Midbrain (tissue), 1 donor: ENCODE data around the gene SSTR1.

Experiments
- DNase-seq: peaks from one replicate; lab custom pipeline; 2025; lab: John Stamatoyannopoulos, UW

The SSTR1 gene

GRCh38 chr14:38238878-38239277, 31.2 kb downstream of the SSTR1 start:
- DNase-seq = no peak

DNA sequence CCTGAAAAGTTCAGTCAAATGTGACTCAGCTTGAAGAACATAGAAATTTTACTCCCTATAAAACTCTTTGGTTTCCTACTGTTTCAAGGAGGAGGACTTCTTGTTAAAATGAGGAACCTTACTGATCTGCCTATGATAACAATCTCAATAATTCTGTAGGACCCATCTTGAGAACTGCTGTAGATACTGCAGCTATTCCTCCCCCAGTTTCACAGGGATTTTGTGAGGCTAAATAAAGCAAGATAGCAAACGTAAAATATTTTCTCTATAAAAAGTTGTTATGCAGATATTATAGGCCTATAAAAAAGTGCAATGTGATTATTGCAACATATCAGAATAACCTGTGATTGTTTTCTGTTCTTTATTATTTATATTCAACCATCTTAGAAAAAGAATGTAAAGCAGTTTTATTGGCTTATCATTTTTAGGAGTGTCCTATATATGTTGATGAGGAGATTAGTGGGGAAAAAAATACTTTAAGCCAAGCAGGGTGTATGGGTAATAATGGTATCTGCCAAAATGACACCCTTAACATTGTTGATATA, 36.1 kb downstream of the SSTR1 start:
- DNase-seq = no peak

DNA sequence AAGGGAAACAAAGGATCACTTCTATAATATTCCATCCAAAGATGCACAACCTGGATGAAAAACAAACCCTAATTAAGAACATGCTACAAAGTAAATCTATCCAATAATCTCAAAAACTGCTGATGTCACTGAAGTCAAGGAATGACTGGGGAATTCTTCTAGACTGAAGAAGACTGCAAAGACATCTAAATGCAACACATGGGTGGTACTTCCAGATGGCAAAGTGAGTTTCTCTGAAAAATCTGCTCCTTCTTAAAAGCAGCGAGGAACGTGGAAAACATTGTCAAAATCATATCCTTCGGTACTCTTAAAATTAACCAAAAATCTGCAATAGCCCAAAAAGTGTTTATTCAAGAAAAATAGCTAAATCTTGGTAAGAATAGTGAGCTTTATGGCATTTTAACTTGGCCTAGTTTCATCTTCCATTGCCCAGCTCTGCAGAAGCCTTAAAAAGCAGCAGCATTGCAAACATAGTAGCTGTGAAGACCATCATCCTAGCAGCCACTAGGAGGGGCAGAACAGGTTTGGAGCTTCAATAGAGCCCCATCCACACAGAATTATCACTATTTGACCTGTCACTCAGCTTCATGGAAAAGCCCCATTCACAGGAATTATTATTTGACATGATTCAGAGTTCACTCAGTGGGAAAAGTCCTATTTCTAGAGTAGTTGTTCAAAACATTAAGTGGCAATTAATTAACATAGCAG, 40.8 kb downstream of the SSTR1 start:
- DNase-seq = no peak

DNA sequence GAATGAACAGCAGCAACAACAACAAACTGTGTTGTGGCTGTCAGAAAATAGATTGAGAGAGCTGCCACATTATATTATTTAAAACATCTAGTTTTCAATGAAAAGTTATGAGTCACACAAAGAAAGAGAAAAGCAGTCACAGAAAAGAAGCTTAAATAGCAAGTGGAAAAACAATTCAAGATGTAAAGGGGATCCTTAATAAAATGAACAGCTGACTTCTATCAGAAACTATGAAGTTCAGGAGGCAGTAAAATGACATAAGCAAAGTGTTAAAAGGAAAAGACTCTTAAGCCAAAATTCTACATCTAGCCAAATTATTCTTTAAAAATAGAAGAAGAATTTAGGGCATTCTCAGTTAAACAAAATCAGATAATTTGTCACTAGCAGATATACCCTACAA, 42.6 kb downstream of the SSTR1 start:
- no peak for DNase-seq

DNA sequence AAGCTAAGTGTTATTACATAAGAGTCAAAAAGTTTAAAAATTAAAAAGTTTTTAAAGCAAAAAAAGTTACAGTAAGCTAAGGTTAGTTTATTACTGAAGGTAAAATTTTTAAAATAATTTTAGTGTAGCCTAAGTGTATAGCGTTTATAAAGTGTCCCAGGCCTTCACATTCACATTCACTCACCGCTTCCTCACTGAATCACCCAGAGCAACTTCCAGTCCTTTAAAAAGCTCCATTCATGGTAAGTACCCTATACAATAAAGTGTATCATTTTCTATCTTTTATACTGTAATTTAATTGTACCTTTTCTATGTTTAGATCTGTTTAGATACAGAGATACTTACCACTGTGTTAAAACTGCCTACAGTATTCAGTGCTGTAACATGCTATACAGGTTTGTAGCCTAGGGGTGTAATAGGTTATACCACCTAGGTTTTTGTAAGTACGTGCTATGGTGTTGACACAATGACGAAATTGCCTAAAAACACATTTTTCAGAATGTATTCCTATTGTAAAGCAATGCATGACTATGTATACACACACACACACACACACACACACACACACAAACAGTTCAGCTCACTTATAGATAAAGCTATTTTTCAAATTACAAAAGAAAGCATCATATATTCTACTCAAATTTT, 44.5 kb downstream of the SSTR1 start:
- no peak for DNase-seq

DNA sequence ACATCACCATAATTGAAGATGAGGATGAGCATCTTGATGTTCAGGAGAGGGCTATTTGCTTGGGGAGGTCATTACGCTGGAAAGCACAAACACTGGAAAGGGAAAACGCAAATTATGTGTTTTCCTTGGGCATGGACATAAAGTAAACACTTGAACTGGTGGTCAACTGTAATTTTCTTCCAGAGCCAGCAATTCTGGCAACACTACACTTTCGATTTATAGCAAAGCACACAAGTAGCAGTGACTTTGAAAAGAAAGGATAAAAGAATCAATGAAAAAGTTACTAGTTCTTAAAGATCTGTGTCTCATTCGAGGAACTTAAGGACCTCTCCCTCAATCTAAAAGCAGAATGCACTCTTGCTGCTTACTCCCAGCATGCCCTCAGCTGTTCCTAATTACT, 46.0 kb downstream of the SSTR1 start:
- no peak for DNase-seq

DNA sequence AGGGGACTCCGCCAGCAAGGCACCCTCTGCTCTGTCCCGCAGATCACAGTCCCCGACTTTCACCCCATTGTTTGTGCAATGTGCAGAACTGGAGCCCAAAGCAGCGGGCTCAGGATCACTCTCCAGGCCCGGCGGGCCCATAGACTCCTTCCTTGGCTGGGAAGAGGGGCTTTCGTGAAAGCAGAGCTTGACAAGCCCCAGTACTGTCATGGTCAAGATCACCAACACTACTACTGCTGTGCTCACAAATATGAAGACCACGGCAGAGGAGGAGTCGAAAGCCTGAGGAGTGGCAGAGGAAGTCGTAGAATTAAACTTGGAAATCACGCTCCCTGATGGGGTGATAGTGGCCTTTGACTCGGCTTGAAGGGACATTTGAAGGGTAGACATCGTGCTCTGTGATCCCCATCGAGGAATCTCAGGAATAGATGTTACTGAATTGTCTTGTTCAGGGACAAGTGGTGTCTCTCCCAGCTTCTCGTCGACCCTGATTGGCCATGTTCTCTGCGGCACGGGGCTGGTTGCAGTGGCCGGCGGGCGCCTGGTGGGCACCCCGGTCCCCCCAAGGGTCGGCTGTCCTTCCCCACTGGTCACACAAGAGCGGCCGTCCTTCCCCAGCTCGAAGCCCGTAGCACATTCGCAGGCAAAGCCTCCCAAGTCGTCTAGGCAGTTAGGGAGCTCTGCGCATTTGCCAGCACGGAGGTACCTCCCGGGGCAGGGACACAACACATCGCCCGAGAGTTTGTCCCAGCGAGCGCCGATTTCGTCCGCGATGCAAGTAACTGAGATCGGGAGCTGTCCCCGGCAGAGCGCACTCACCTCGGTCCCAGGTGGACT, 47.1 kb downstream of the SSTR1 start:
- DNase-seq = no peak

GRCh38 chr14:38255408-38255672, 47.6 kb downstream of the SSTR1 start:
- no peak for DNase-seq

- no peak for DNase-seq
Measured at GRCh38 chr14:38255673-38256532, 48.2 kb downstream of the SSTR1 start, which contains the start of gene CLEC14A. CLEC14A (minus strand) TSS chr14:38256093; CDS start chr14:38256022, 71 bp downstream.

DNA sequence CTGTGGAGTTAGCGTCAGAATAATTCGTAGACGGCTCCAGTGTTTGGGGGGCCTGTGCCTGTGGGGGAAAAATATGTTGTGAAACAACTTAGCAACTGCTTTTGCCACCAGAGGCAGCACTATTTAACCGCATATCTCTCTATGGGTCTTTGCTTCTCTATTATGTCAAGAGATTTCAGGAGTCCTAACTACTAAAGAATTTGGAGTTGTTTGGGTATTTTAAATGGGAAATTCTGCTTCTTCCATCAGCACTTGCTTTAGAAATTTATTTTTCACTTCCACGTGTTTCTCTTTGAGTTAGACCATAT, 48.8 kb downstream of the SSTR1 start:
- no peak for DNase-seq

- no peak for DNase-seq
Measured at GRCh38 chr14:38257507-38257906, 49.8 kb downstream of the SSTR1 start.

- no peak for DNase-seq
Measured at GRCh38 chr14:38261620-38262019, 53.9 kb downstream of the SSTR1 start.
